Measurements from ENCODE around the gene EPG5. TPM values are rescaled to one million over a fixed set of nuclear protein-coding genes. Genes with fewer than 3 reads are reported as not detected.
"Not testable (repeated sequence)": the region's sequence is repeated elsewhere in the genome, so short reads cannot be mapped to it uniquely, and the experiment has no call there.

Gene EPG5
- total and polyA plus RNA-seq, 2 donors (not counting 3 experiments of a cell fraction or from before 2014, with no cell fraction given), result 16.7 to 25.6 TPM

DNA sequence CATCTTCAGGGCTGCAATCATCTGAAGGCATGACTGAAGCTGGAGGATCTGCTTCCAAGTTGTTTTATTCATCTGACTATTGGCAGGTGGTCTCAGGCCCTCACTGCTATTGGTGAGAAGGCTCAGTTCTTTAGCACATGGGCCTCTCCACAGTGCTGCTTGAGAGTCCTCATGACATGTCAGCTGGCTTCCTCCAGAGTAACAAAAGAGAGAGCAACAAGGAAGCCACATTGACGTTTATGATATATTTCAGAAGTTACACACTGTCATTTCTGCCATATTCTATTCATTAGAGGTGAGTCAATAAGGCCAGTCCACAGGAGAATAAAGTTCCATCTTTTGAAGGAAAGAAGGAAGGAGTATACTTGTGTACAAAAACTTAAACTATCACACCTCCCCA is 149.6 kb downstream of the EPG5 start:
- H4K20me1 ChIP-seq (replicated peaks; ENCODE audit: control insufficient read depth, extremely low read depth, insufficient read depth, low read length), result no peaks in the 10 kb centered on the region
- no peaks in the 10 kb centered on the region for H3K4me1 ChIP-seq (ENCODE audit: control insufficient read depth, extremely low read depth, insufficient read depth, low read length)
- intact Hi-C loops (cut with micrococcal nuclease) (no loop called here), dilution Hi-C loops (cut with MboI; ENCODE audit: extremely low pct_ligation_motif_present, low sequenced_read_pairs) (no loop called here)
- peaks cover 3 to 8% of the 10 kb centered on the region in 2 experiments for H3K27me3 ChIP-seq (ENCODE audit: control insufficient read depth in 2 of 2, insufficient read depth in 2 of 2, low read length in 2 of 2)
- H3K27ac ChIP-seq (ENCODE audit: insufficient read depth, low read depth, low read length), result no peak overlapping the region
- POLR2A ChIA-PET, result no interaction called here
- no peak overlapping the region for H2AFZ ChIP-seq (ENCODE audit: low read depth, low read length)
- H3K36me3 ChIP-seq (ENCODE audit: control insufficient read depth in 2 of 2, extremely low read depth in 1 of 2, insufficient read depth in 2 of 2, low read length in 2 of 2), result no peaks in the 10 kb centered on the region
- no peak overlapping the region for H3K4me3 ChIP-seq (replicated peaks in 1 of 3; ENCODE audit: insufficient read depth in 1 of 3, low read depth in 1 of 3, low read length in 3 of 3)
- no TSS peak for BruUV-seq (replicated peaks)
- no peaks in the 10 kb centered on the region for H3K79me2 ChIP-seq (ENCODE audit: control insufficient read depth, insufficient read depth, low read length)
- H3K4me2 ChIP-seq (ENCODE audit: insufficient read depth, low read length), result no peak overlapping the region
- CTCF ChIA-PET, result no interaction called here
- no peaks in the 10 kb centered on the region for H3K9me1 ChIP-seq (replicated peaks; ENCODE audit: control insufficient read depth, extremely low read depth, insufficient read depth, low read length)
- DNase-seq (ENCODE audit: low read depth, low spot score) (no peak), FAIRE-seq (no peak)
- H3K9ac ChIP-seq (replicated peaks; ENCODE audit: extremely low read depth, insufficient read depth, low read length), result no peak overlapping the region
- no peaks in the 10 kb centered on the region for H3K9me3 ChIP-seq (replicated peaks; ENCODE audit: control insufficient read depth, insufficient read depth, low read length)
- TF ChIP-seq MAX (IDR thresholded peaks at IDR 0.05; ENCODE audit: insufficient read depth, insufficient read length), result no peak
- no peak for TF ChIP-seq GATA2 (IDR thresholded peaks at IDR 0.05; ENCODE audit: insufficient read depth, insufficient read length, low read depth, low read length)
- no peak for TF ChIP-seq EZH2 (IDR thresholded peaks at IDR 0.05; ENCODE audit: borderline replicate concordance, low read depth, low read length, severe bottlenecking)
- TF ChIP-seq FOS (IDR thresholded peaks at IDR 0.05; ENCODE audit: borderline replicate concordance, insufficient read depth, low read length), result no peak
- TF ChIP-seq POLR2AphosphoS5 (IDR thresholded peaks at IDR 0.05; ENCODE audit: insufficient read depth, low read depth, low read length), result no peak
- no peak for TF ChIP-seq MYC (IDR thresholded peaks at IDR 0.05; ENCODE audit: low read depth, low read length)
- no peak for TF ChIP-seq POLR2A (IDR thresholded peaks at IDR 0.05; ENCODE audit: low read depth, low read length)
- TF ChIP-seq, protein P1, sequence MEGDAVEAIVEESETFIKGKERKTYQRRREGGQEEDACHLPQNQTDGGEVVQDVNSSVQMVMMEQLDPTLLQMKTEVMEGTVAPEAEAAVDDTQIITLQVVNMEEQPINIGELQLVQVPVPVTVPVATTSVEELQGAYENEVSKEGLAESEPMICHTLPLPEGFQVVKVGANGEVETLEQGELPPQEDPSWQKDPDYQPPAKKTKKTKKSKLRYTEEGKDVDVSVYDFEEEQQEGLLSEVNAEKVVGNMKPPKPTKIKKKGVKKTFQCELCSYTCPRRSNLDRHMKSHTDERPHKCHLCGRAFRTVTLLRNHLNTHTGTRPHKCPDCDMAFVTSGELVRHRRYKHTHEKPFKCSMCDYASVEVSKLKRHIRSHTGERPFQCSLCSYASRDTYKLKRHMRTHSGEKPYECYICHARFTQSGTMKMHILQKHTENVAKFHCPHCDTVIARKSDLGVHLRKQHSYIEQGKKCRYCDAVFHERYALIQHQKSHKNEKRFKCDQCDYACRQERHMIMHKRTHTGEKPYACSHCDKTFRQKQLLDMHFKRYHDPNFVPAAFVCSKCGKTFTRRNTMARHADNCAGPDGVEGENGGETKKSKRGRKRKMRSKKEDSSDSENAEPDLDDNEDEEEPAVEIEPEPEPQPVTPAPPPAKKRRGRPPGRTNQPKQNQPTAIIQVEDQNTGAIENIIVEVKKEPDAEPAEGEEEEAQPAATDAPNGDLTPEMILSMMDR (IDR thresholded peaks at IDR 0.05; ENCODE audit: extremely low read depth in 1 of 2, insufficient read depth in 1 of 2, low read depth in 1 of 2, low read length in 2 of 2), result no peak
- no peak for TF ChIP-seq JUN (IDR thresholded peaks at IDR 0.05; ENCODE audit: borderline replicate concordance, insufficient read depth, insufficient read length, low read depth)

GRCh38 chr18:45814733-45815132 is 152.4 kb downstream of the EPG5 start:
- H2AFZ ChIP-seq (ENCODE audit: low read depth, low read length); POLR2A ChIA-PET; BruUV-seq (replicated peaks); H3K36me3 ChIP-seq (ENCODE audit: control insufficient read depth in 2 of 2, extremely low read depth in 1 of 2, insufficient read depth in 2 of 2, low read length in 2 of 2); H3K79me2 ChIP-seq (ENCODE audit: control insufficient read depth, insufficient read depth, low read length); H3K9ac ChIP-seq (replicated peaks; ENCODE audit: extremely low read depth, insufficient read depth, low read length); H3K27me3 ChIP-seq (ENCODE audit: control insufficient read depth in 2 of 2, insufficient read depth in 2 of 2, low read length in 2 of 2); FAIRE-seq; H3K9me1 ChIP-seq (replicated peaks; ENCODE audit: control insufficient read depth, extremely low read depth, insufficient read depth, low read length); H3K4me2 ChIP-seq (ENCODE audit: insufficient read depth, low read length); intact Hi-C loops (cut with micrococcal nuclease); DNase-seq (ENCODE audit: low read depth, low spot score); H3K9me3 ChIP-seq (replicated peaks; ENCODE audit: control insufficient read depth, insufficient read depth, low read length); H4K20me1 ChIP-seq (replicated peaks; ENCODE audit: control insufficient read depth, extremely low read depth, insufficient read depth, low read length); H3K27ac ChIP-seq (ENCODE audit: insufficient read depth, low read depth, low read length); dilution Hi-C loops (cut with MboI; ENCODE audit: extremely low pct_ligation_motif_present, low sequenced_read_pairs); H3K4me1 ChIP-seq (ENCODE audit: control insufficient read depth, extremely low read depth, insufficient read depth, low read length); H3K4me3 ChIP-seq (replicated peaks in 1 of 3; ENCODE audit: insufficient read depth in 1 of 3, low read depth in 1 of 3, low read length in 3 of 3): not testable (repeated sequence)
- CTCF ChIA-PET, result interaction anchor here (1.0 kb wide), 1 partner anchor 9 kb away, joined by 3 read pairs; no protein-coding TSS in a partner anchor

DNA sequence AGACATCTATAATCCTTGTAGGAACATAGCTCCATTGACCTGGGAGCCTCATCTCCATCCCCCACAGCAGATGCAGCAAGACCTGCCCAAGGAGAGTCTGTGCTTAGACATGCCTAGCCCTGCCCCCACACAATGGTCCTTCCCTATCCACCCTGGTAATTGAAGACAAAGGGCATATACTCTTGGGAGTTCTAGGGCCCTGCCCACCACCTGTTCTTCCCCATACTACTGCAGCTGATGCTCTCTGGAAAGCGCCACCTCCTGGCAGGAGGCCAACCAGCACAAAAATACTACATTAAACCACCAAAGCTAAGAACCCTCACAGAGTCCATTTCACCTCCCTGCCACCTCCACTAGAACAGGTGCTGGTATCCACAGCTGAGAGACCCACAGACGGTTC is 160.0 kb downstream of the EPG5 start:
- H3K36me3 ChIP-seq (ENCODE audit: control insufficient read depth in 2 of 2, extremely low read depth in 1 of 2, insufficient read depth in 2 of 2, low read length in 2 of 2); intact Hi-C loops (cut with micrococcal nuclease); H3K9me3 ChIP-seq (replicated peaks; ENCODE audit: control insufficient read depth, insufficient read depth, low read length); H3K27me3 ChIP-seq (ENCODE audit: control insufficient read depth in 2 of 2, insufficient read depth in 2 of 2, low read length in 2 of 2); H3K9me1 ChIP-seq (replicated peaks; ENCODE audit: control insufficient read depth, extremely low read depth, insufficient read depth, low read length); DNase-seq (ENCODE audit: low read depth, low spot score); H3K9ac ChIP-seq (replicated peaks; ENCODE audit: extremely low read depth, insufficient read depth, low read length); FAIRE-seq; H3K4me2 ChIP-seq (ENCODE audit: insufficient read depth, low read length); POLR2A ChIA-PET; H3K4me3 ChIP-seq (replicated peaks in 1 of 3; ENCODE audit: insufficient read depth in 1 of 3, low read depth in 1 of 3, low read length in 3 of 3); dilution Hi-C loops (cut with MboI; ENCODE audit: extremely low pct_ligation_motif_present, low sequenced_read_pairs); H3K79me2 ChIP-seq (ENCODE audit: control insufficient read depth, insufficient read depth, low read length); H4K20me1 ChIP-seq (replicated peaks; ENCODE audit: control insufficient read depth, extremely low read depth, insufficient read depth, low read length); BruUV-seq (replicated peaks); H3K27ac ChIP-seq (ENCODE audit: insufficient read depth, low read depth, low read length); H2AFZ ChIP-seq (ENCODE audit: low read depth, low read length): not testable (repeated sequence)
- CTCF ChIA-PET, result interaction anchor here (1.0 to 1.3 kb wide), 4 partner anchors 9 to 43 kb away, joined by 3 to 4 read pairs (median 4); no protein-coding TSS in a partner anchor
- peaks cover 17% of the 10 kb centered on the region for H3K4me1 ChIP-seq (ENCODE audit: control insufficient read depth, extremely low read depth, insufficient read depth, low read length)
